GM18502 (cell line): Measurements from ENCODE around the gene CPNE4.
"Not testable (repeated sequence)": the region's sequence is repeated elsewhere in the genome, so short reads cannot be mapped to it uniquely, and the experiment has no call there.

ENCODE experiments used
- ATAC-seq: cut with Tn5 transposase; IDR thresholded peaks from one replicate; pipeline ENCODE4 v1.9.1; 2021; ENCODE audit warnings: mild to moderate bottlenecking; ENCODE audit not compliant: unreplicated experiment, poor library complexity

The CPNE4 gene

GRCh38 chr3:131502530-131503319 is 532.1 kb downstream of the CPNE4 start, which contains the start of gene MRPL3:
TSS of gene MRPL3 (minus strand) at chr3:131502971. CDS start at chr3:131502821, 150 bp downstream.
- peak; percentile 96 for ATAC-seq

- no peak for ATAC-seq
Measured at GRCh38 chr3:131501949-131502348, 532.9 kb downstream of the CPNE4 start.

GRCh38 chr3:131494706-131495105 is 540.1 kb downstream of the CPNE4 start:
- no peak for ATAC-seq

GRCh38 chr3:131491775-131492174 is 543.0 kb downstream of the CPNE4 start:
- ATAC-seq = no peak

GRCh38 chr3:131491084-131491483 is 543.7 kb downstream of the CPNE4 start:
- ATAC-seq = no peak

GRCh38 chr3:131486545-131486944 is 548.3 kb downstream of the CPNE4 start:
- not testable (repeated sequence) for ATAC-seq

- no peak for ATAC-seq
Measured at GRCh38 chr3:131485119-131485518, 549.7 kb downstream of the CPNE4 start.

- no peak for ATAC-seq
Measured at GRCh38 chr3:131484496-131485111, 550.2 kb downstream of the CPNE4 start.
